ENCODE results near the gene BAZ1B. TPM values are rescaled to one million over a fixed set of nuclear protein-coding genes. Genes with fewer than 3 reads are reported as not detected.

Gene BAZ1B
- total and polyA plus RNA-seq, 4 donors: 8.6 to 31.3 (median 21.5) TPM

DNA sequence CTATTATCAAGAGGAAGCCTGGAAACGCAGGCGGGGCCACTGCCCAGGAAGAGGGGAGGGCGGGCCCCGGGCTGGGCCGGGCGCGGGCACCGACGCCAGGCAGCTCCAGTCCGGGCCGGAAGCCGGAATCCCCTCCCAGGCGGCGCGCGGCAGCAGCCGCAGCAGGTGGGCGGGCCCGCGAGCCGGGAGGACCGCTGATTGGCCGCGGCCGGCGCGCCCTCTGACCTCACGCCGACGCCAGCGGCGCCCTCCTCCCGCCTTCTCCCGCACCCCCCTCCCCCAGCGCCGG is 35.0 kb upstream of the BAZ1B start:
- H3K4me1 ChIP-seq (ENCODE audit: control insufficient read depth in 4 of 4, insufficient read depth in 4 of 4, low read length in 3 of 4): peaks cover 0 to 18% (median 16%) of the 10 kb centered on the region in 4 donors
- peak; percentile 91 for DNase-seq (ENCODE audit: low spot score)
- TF ChIP-seq EGR1 (IDR thresholded peaks at IDR 0.05; ENCODE audit: low read depth in 2 of 2) (no peak), YY1 (IDR thresholded peaks at IDR 0.05) (peak; percentile 12), RAD21 (IDR thresholded peaks at IDR 0.05) (peak in 1 of 2 donors; percentile 60), GABPA (IDR thresholded peaks at IDR 0.05 in 1 of 2, conservative IDR thresholded peaks at IDR 0.05 in 1 of 2) (peak in 1 of 2 donors; percentile 60), SP1 (IDR thresholded peaks at IDR 0.05) (peak; percentile 41)
- TF ChIP-seq, protein P1, sequence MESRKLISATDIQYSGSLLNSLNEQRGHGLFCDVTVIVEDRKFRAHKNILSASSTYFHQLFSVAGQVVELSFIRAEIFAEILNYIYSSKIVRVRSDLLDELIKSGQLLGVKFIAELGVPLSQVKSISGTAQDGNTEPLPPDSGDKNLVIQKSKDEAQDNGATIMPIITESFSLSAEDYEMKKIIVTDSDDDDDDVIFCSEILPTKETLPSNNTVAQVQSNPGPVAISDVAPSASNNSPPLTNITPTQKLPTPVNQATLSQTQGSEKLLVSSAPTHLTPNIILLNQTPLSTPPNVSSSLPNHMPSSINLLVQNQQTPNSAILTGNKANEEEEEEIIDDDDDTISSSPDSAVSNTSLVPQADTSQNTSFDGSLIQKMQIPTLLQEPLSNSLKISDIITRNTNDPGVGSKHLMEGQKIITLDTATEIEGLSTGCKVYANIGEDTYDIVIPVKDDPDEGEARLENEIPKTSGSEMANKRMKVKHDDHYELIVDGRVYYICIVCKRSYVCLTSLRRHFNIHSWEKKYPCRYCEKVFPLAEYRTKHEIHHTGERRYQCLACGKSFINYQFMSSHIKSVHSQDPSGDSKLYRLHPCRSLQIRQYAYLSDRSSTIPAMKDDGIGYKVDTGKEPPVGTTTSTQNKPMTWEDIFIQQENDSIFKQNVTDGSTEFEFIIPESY (IDR thresholded peaks at IDR 0.05): no peak
- peak overlapping the region; percentile 76 to 97 (median 91) for H3K4me3 ChIP-seq (ENCODE audit: low read depth in 1 of 3, low read length in 3 of 3)
- H3K27me3 ChIP-seq (ENCODE audit: control insufficient read depth in 4 of 4, insufficient read depth in 4 of 4, low read length in 3 of 4): no peaks in the 10 kb centered on the region
- peak overlapping the region; percentile 66 to 89 for H3K9ac ChIP-seq (ENCODE audit: low read depth in 1 of 2, low read length in 2 of 2)
- WGBS: under 1% methylated on average over 36 of the region's 36 CpGs
- H3K9me3 ChIP-seq (ENCODE audit: control insufficient read depth in 4 of 4, low read length in 3 of 4): no peaks in the 10 kb centered on the region
- H3K36me3 ChIP-seq (ENCODE audit: control insufficient read depth in 4 of 4, insufficient read depth in 3 of 4, low read depth in 1 of 4, low read length in 3 of 4): peaks cover 0 to 2% (median under 1%) of the 10 kb centered on the region in 4 donors
- peak overlapping the region; percentile 98 for H3K27ac ChIP-seq (ENCODE audit: low read depth in 1 of 2, low read length in 2 of 2)

DNA sequence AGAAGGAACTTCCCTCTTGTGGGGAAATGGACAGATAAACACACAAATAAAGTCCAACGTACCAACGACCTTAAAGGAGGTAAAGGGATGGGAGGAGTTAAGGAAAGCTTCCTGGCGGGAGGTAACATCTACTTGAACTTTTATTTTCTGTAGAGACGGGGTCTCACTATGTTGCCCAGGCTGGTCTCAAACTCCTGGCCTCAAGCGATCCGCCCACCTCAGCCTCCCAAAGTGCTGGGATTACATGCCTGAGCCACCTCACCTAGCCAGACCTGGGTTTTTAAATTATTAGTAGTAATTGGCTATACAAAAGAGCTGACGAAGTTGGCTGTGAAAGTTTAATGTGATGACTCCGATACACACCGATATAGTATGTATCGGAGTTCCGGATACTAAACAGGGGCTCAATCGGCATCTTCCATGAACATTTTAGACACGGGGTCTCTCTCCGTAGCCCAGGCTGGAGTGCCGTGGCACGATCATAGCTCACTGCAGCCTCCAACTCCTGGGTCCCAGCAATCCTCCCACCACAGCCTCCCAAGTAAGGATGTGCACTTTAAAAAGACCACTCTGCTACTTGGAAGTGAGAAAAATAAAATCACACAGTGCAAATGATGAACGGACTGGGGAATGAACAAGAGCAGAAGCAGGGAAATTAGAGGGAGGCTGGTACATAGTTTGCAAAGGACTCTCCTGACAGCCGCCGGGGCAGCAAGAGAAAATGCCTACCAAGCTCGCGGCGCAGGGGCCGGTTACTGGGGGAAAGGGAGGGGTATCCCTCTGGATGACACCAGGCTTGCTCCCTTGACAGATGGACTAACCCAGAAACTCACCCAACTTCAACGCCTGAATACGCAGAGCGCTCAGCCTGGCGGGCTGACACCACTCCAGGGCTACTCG is 34.4 kb upstream of the BAZ1B start:
- Histone ChIP-seq H3K27me3 (ENCODE audit: control insufficient read depth in 4 of 4, insufficient read depth in 4 of 4, low read length in 3 of 4) (no peaks in the 10 kb centered on the region), H3K4me3 (ENCODE audit: low read depth in 1 of 3, low read length in 3 of 3) (peak overlapping the region; percentile 76 to 97 (median 91)), H3K4me1 (ENCODE audit: control insufficient read depth in 4 of 4, insufficient read depth in 4 of 4, low read length in 3 of 4) (peaks cover 0 to 18% (median 16%) of the 10 kb centered on the region in 4 donors), H3K9me3 (ENCODE audit: control insufficient read depth in 4 of 4, low read length in 3 of 4) (no peaks in the 10 kb centered on the region), H3K36me3 (ENCODE audit: control insufficient read depth in 4 of 4, insufficient read depth in 3 of 4, low read depth in 1 of 4, low read length in 3 of 4) (peaks cover 2 to 4% (median 2%) of the 10 kb centered on the region in 4 donors), H3K9ac (ENCODE audit: low read depth in 1 of 2, low read length in 2 of 2) (peak overlapping the region; percentile 66 to 89), H3K27ac (ENCODE audit: low read depth in 1 of 2, low read length in 2 of 2) (peak overlapping the region; percentile 78 to 98)
- TF ChIP-seq JUND (IDR thresholded peaks at IDR 0.05): no peak
- TF ChIP-seq, protein P2, sequence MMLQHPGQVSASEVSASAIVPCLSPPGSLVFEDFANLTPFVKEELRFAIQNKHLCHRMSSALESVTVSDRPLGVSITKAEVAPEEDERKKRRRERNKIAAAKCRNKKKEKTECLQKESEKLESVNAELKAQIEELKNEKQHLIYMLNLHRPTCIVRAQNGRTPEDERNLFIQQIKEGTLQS (IDR thresholded peaks at IDR 0.05): no peak
- TF ChIP-seq, protein P3, sequence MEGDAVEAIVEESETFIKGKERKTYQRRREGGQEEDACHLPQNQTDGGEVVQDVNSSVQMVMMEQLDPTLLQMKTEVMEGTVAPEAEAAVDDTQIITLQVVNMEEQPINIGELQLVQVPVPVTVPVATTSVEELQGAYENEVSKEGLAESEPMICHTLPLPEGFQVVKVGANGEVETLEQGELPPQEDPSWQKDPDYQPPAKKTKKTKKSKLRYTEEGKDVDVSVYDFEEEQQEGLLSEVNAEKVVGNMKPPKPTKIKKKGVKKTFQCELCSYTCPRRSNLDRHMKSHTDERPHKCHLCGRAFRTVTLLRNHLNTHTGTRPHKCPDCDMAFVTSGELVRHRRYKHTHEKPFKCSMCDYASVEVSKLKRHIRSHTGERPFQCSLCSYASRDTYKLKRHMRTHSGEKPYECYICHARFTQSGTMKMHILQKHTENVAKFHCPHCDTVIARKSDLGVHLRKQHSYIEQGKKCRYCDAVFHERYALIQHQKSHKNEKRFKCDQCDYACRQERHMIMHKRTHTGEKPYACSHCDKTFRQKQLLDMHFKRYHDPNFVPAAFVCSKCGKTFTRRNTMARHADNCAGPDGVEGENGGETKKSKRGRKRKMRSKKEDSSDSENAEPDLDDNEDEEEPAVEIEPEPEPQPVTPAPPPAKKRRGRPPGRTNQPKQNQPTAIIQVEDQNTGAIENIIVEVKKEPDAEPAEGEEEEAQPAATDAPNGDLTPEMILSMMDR (IDR thresholded peaks at IDR 0.05; ENCODE audit: low read depth, low read length, missing input control): no peak
- TF ChIP-seq FOXA2 (IDR thresholded peaks at IDR 0.05): no peak
- no peak for TF ChIP-seq TAF1 (conservative IDR thresholded peaks at IDR 0.05)
- TF ChIP-seq, protein P4, sequence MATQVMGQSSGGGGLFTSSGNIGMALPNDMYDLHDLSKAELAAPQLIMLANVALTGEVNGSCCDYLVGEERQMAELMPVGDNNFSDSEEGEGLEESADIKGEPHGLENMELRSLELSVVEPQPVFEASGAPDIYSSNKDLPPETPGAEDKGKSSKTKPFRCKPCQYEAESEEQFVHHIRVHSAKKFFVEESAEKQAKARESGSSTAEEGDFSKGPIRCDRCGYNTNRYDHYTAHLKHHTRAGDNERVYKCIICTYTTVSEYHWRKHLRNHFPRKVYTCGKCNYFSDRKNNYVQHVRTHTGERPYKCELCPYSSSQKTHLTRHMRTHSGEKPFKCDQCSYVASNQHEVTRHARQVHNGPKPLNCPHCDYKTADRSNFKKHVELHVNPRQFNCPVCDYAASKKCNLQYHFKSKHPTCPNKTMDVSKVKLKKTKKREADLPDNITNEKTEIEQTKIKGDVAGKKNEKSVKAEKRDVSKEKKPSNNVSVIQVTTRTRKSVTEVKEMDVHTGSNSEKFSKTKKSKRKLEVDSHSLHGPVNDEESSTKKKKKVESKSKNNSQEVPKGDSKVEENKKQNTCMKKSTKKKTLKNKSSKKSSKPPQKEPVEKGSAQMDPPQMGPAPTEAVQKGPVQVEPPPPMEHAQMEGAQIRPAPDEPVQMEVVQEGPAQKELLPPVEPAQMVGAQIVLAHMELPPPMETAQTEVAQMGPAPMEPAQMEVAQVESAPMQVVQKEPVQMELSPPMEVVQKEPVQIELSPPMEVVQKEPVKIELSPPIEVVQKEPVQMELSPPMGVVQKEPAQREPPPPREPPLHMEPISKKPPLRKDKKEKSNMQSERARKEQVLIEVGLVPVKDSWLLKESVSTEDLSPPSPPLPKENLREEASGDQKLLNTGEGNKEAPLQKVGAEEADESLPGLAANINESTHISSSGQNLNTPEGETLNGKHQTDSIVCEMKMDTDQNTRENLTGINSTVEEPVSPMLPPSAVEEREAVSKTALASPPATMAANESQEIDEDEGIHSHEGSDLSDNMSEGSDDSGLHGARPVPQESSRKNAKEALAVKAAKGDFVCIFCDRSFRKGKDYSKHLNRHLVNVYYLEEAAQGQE (IDR thresholded peaks at IDR 0.05): no peak
- no peak for TF ChIP-seq NR2F2 (IDR thresholded peaks at IDR 0.05)
- TF ChIP-seq, protein P1 (IDR thresholded peaks at IDR 0.05): no peak
- TF ChIP-seq EGR1 (IDR thresholded peaks at IDR 0.05; ENCODE audit: low read depth in 2 of 2): no peak
- TF ChIP-seq RXRA (IDR thresholded peaks at IDR 0.05): no peak
- no peak for TF ChIP-seq HNF4A (conservative IDR thresholded peaks at IDR 0.05)
- TF ChIP-seq SP1 (IDR thresholded peaks at IDR 0.05): no peak
- no peak for DNase-seq (ENCODE audit: low spot score)
- 26% methylated on average over 28 of the region's 28 CpGs for WGBS

Data from liver (tissue), 9 donors.